HepG2 (cell line): ENCODE measurements around the gene PEX3. TPM values are rescaled to one million over a fixed set of nuclear protein-coding genes. Genes with fewer than 3 reads are reported as not detected.

Experiments
- CBX2 ChIP-seq, 2 experiments: fragments of 200-600 bp in 1 of 2; sonication (generic); formaldehyde crosslinking in 1 of 2; IDR thresholded peaks; 2 replicates each; pipeline versions ENCODE4 v1.7.0 to v1.8.1; 2018 to 2022; ENCODE audit warnings: low read depth in 2 of 2, low read length in 1 of 2, mild to moderate bottlenecking in 1 of 2, missing genetic modification reagents in 1 of 2
- FOXA1 ChIP-seq, 2 experiments: fragments of 450-650 bp in 1 of 2; sonication (generic) in 1 of 2; formaldehyde crosslinking in 1 of 2; IDR thresholded peaks; 2 replicates each; pipeline versions ENCODE4 v1.4.0 to v1.6.1; 2016 to 2020; ENCODE audit warnings: missing genetic modification reagents in 1 of 2
- FOXC1 ChIP-seq: sonication (generic); formaldehyde crosslinking; IDR thresholded peaks from 2 replicates; pipeline ENCODE4 v1.8.0; 2022; ENCODE audit warnings: mild to moderate bottlenecking, missing genetic modification reagents, borderline replicate concordance
- HNF4G ChIP-seq, 2 experiments: sonication (generic) in 1 of 2; formaldehyde crosslinking in 1 of 2; IDR thresholded peaks; 2 replicates each; pipeline versions ENCODE4 v1.4.0 to v1.6.1; 2011 to 2020; ENCODE audit warnings: borderline replicate concordance in 2 of 2, low read depth in 2 of 2, mild to moderate bottlenecking in 2 of 2, low read length in 1 of 2, missing genetic modification reagents in 1 of 2, moderate library complexity in 1 of 2
- HNRNPK ChIP-seq: fragments of 200-400 bp; formaldehyde crosslinking; IDR thresholded peaks from 2 replicates; pipeline ENCODE4 v1.6.1; 2018; ENCODE audit warnings: low read length, low read depth, moderate library complexity, mild to moderate bottlenecking; ENCODE audit not compliant: poor library complexity, severe bottlenecking
- NFYC ChIP-seq: IDR thresholded peaks from 2 replicates; pipeline ENCODE4 v1.6.1; 2016; ENCODE audit warnings: missing genetic modification reagents, missing compliant biosample characterization
- NRL ChIP-seq: sonication (generic); formaldehyde crosslinking; IDR thresholded peaks from 2 replicates; pipeline ENCODE4 v1.5.0; 2020; ENCODE audit warnings: missing genetic modification reagents, mild to moderate bottlenecking, moderate library complexity, borderline replicate concordance
- PCBP2 ChIP-seq: fragments of 200-400 bp; formaldehyde crosslinking; optimal IDR thresholded peaks from 2 replicates; pipeline ENCODE3; 2018; ENCODE audit warnings: low read length, low read depth; ENCODE audit not compliant: poor library complexity, severe bottlenecking
- POGZ ChIP-seq: sonication (generic); formaldehyde crosslinking; IDR thresholded peaks from 2 replicates; pipeline ENCODE4 v1.4.0; 2020; ENCODE audit warnings: mild to moderate bottlenecking, missing genetic modification reagents
- RBM22 ChIP-seq: fragments of 200-400 bp; formaldehyde crosslinking; optimal IDR thresholded peaks from 2 replicates; pipeline ENCODE3; 2017; ENCODE audit warnings: mild to moderate bottlenecking, low read length, moderate library complexity
- STAG1 ChIP-seq: sonication (generic); formaldehyde crosslinking; IDR thresholded peaks from 2 replicates; pipeline ENCODE4 v1.4.0; 2020; ENCODE audit warnings: missing genetic modification reagents
- TRIM24 ChIP-seq: sonication (generic); formaldehyde crosslinking; IDR thresholded peaks from 2 replicates; pipeline ENCODE4 v1.8.0; 2022; ENCODE audit warnings: mild to moderate bottlenecking, missing genetic modification reagents
- ZNF20 ChIP-seq: sonication (generic); formaldehyde crosslinking; IDR thresholded peaks from 2 replicates; pipeline ENCODE4 v1.4.0; 2020; ENCODE audit warnings: mild to moderate bottlenecking, moderate library complexity, missing genetic modification reagents
- polyA plus RNA-seq, 8 experiments: library from polyadenylated mRNA; depleted of rRNA in 3 of 8; stranded (reverse) in 7 of 8; unstranded in 1 of 8; fragments of >200 nt; fragmentation: Illumina TruSeq in 4 of 8; extraction: Trizol in 4 of 8; gene quantifications; 2 replicates each; pipeline versions ENCODE4 v1.2.1 to v1.2.3, GENCODE V29; 2011 to 2016; ENCODE audit warnings: low read depth in 4 of 8, missing spikeins in 1 of 8, mixed read lengths in 1 of 8; ENCODE audit not compliant: insufficient read depth in 1 of 8
- total RNA-seq, 5 experiments: library from RNA; depleted of rRNA; stranded (reverse); fragments of >200 nt; fragmentation: Illumina TruSeq; extraction: Trizol; gene quantifications; 2 replicates each; pipeline ENCODE4 v1.2.3, GENCODE V29; 2016; ENCODE audit warnings: low read depth in 1 of 5
- TF ChIP-seq, protein P1 (sequence below): sonication (generic); formaldehyde crosslinking; IDR thresholded peaks from 2 replicates; pipeline ENCODE4 v1.8.1; 2023; ENCODE audit warnings: mild to moderate bottlenecking, inconsistent platforms, moderate library complexity, missing genetic modification reagents, borderline replicate concordance
- TF ChIP-seq, protein P2 (sequence below): IDR thresholded peaks from 2 replicates; pipeline ENCODE4 v1.6.1; 2012; ENCODE audit warnings: inconsistent platforms
- TF ChIP-seq, protein P3 (sequence below): IDR thresholded peaks from 2 replicates; pipeline ENCODE4 v1.6.1; 2016; ENCODE audit warnings: mild to moderate bottlenecking
- TF ChIP-seq, protein P4 (sequence below): sonication (generic); formaldehyde crosslinking; IDR thresholded peaks from 2 replicates; pipeline ENCODE4 v1.9.0; 2021; ENCODE audit warnings: missing genetic modification reagents, mild to moderate bottlenecking, borderline replicate concordance
- TF ChIP-seq, protein P5 (sequence below): sonication (generic); formaldehyde crosslinking; IDR thresholded peaks from 2 replicates; pipeline ENCODE4 v1.4.0; 2020; ENCODE audit warnings: missing genetic modification reagents

PEX3 gene
- total and polyA plus RNA-seq, 2 of the 13 experiments (the other 11 are each of a cell fraction or from before 2014, with no cell fraction given): 30.9 to 40.8 TPM

DNA sequence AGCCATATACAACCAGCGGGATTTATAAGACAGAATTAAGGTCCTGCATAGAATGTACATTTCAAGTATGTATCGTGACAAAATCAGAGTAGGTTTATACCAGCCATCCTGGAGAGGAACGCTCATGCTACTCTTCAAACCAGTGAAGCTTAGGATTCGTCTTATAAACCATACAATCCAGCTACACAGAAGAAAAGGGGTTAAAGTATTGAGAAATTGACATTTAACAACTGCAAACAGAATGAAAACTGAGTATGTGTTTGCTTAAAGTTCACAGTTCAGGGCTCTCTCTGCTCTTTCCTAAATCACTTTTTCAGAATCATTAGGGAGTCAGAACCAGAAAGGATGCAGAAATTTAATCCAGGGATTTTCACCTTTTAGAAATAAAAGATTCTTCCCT, 18.0 kb upstream of the PEX3 start (continued):
- TF ChIP-seq FOXA1 (IDR thresholded peaks at IDR 0.05): no peak
- peak; percentile 68 for TF ChIP-seq FOXA1 (CRISPR knock-in tag; IDR thresholded peaks at IDR 0.05)
- TF ChIP-seq STAG1 (CRISPR knock-in tag): no peak
- TF ChIP-seq, protein P1, sequence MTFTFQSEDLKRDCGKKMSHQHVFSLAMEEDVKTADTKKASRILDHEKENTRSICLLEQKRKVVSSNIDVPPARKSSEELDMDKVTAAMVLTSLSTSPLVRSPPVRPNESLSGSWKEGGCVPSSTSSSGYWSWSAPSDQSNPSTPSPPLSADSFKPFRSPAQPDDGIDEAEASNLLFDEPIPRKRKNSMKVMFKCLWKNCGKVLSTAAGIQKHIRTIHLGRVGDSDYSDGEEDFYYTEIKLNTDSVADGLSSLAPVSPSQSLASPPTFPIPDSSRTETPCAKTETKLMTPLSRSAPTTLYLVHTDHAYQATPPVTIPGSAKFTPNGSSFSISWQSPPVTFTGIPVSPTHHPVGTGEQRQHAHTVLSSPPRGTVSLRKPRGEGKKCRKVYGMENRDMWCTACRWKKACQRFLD: no peak
- no peak for TF ChIP-seq HNRNPK
- no peak for TF ChIP-seq FOXC1 (CRISPR knock-in tag)
- no peak for TF ChIP-seq RBM22
- TF ChIP-seq NRL: no peak
- TF ChIP-seq TRIM24 (CRISPR knock-in tag): no peak
- TF ChIP-seq, protein P2, sequence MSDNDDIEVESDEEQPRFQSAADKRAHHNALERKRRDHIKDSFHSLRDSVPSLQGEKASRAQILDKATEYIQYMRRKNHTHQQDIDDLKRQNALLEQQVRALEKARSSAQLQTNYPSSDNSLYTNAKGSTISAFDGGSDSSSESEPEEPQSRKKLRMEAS: no peak
- TF ChIP-seq POGZ (CRISPR knock-in tag): 0 out of 2 replicates have a peak, but pooled peaks have one; percentile 39
- peak; percentile 55; the same call in 1 of the 2 replicates for TF ChIP-seq HNF4G (IDR thresholded peaks at IDR 0.05; ENCODE audit: borderline replicate concordance, low read depth, low read length)
- TF ChIP-seq HNF4G (CRISPR knock-in tag; IDR thresholded peaks at IDR 0.05; ENCODE audit: borderline replicate concordance, low read depth): no peak
- TF ChIP-seq, protein P3, sequence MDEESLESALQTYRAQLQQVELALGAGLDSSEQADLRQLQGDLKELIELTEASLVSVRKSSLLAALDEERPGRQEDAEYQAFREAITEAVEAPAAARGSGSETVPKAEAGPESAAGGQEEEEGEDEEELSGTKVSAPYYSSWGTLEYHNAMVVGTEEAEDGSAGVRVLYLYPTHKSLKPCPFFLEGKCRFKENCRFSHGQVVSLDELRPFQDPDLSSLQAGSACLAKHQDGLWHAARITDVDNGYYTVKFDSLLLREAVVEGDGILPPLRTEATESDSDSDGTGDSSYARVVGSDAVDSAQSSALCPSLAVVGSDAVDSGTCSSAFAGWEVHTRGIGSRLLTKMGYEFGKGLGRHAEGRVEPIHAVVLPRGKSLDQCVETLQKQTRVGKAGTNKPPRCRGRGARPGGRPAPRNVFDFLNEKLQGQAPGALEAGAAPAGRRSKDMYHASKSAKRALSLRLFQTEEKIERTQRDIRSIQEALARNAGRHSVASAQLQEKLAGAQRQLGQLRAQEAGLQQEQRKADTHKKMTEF: peak; percentile 66
- TF ChIP-seq, protein P4, sequence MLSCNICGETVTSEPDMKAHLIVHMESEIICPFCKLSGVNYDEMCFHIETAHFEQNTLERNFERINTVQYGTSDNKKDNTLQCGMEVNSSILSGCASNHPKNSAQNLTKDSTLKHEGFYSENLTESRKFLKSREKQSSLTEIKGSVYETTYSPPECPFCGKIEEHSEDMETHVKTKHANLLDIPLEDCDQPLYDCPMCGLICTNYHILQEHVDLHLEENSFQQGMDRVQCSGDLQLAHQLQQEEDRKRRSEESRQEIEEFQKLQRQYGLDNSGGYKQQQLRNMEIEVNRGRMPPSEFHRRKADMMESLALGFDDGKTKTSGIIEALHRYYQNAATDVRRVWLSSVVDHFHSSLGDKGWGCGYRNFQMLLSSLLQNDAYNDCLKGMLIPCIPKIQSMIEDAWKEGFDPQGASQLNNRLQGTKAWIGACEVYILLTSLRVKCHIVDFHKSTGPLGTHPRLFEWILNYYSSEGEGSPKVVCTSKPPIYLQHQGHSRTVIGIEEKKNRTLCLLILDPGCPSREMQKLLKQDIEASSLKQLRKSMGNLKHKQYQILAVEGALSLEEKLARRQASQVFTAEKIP (CRISPR knock-in tag): no peak
- TF ChIP-seq CBX2 (IDR thresholded peaks at IDR 0.05; ENCODE audit: low read depth, low read length): no peak
- no peak for TF ChIP-seq CBX2 (CRISPR knock-in tag; IDR thresholded peaks at IDR 0.05; ENCODE audit: low read depth)
- TF ChIP-seq, protein P5, sequence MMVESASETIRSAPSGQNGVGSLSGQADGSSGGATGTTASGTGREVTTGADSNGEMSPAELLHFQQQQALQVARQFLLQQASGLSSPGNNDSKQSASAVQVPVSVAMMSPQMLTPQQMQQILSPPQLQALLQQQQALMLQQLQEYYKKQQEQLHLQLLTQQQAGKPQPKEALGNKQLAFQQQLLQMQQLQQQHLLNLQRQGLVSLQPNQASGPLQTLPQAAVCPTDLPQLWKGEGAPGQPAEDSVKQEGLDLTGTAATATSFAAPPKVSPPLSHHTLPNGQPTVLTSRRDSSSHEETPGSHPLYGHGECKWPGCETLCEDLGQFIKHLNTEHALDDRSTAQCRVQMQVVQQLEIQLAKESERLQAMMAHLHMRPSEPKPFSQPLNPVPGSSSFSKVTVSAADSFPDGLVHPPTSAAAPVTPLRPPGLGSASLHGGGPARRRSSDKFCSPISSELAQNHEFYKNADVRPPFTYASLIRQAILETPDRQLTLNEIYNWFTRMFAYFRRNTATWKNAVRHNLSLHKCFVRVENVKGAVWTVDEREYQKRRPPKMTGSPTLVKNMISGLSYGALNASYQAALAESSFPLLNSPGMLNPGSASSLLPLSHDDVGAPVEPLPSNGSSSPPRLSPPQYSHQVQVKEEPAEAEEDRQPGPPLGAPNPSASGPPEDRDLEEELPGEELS: peak; percentile 52; the same call in 1 of the 2 replicates
- no peak for TF ChIP-seq NFYC (CRISPR knock-in tag)
- TF ChIP-seq ZNF20: no peak
- TF ChIP-seq PCBP2: no peak
